Keratinocyte (primary cell): Measurements from ENCODE around the gene CDH13. TPM values are rescaled to one million over a fixed set of nuclear protein-coding genes. Genes with fewer than 3 reads are reported as not detected.

Experiments
- DNase-seq: peaks from one replicate; pipeline ENCODE4 v3.0.0-alpha.2; 2011; ENCODE audit warnings: low read depth, missing footprints, low spot score
- FAIRE-seq: peaks from 2 replicates; lab custom pipeline; 2011; peaks lifted over from hg19 to GRCh38; lab: Jason Lieb, UNC
- H2AFZ ChIP-seq: 2 replicates; pipeline ENCODE4 v1.6.0; 2012; ENCODE audit warnings: low read length, control low read depth, inconsistent platforms; ENCODE audit not compliant: control insufficient read depth
- H3K27ac ChIP-seq: 2 replicates; pipeline ENCODE4 v1.5.1; 2011; ENCODE audit warnings: low read length; ENCODE audit not compliant: control insufficient read depth, insufficient read depth
- H3K27me3 ChIP-seq: 3 replicates; pipeline ENCODE4 v1.6.0; 2011; ENCODE audit warnings: low read length; ENCODE audit not compliant: control insufficient read depth, insufficient read depth; ENCODE audit errors: extremely low read depth
- H3K36me3 ChIP-seq, 2 experiments: 2 replicates in 1 of 2; 3 replicates in 1 of 2; pipeline ENCODE4 v1.5.1; 2011; ENCODE audit warnings: low read length in 2 of 2, mild to moderate bottlenecking in 1 of 2; ENCODE audit not compliant: control insufficient read depth in 2 of 2, insufficient read depth in 2 of 2; ENCODE audit errors: extremely low read depth in 1 of 2
- H3K4me1 ChIP-seq: 3 replicates; pipeline ENCODE4 v1.5.1; 2011; ENCODE audit warnings: low read length; ENCODE audit not compliant: control insufficient read depth, insufficient read depth; ENCODE audit errors: extremely low read depth
- H3K4me2 ChIP-seq: 3 replicates; pipeline ENCODE4 v1.6.0; 2011; ENCODE audit warnings: low read depth, low read length; ENCODE audit not compliant: control insufficient read depth, insufficient read depth; ENCODE audit errors: extremely low read depth
- H3K4me3 ChIP-seq, 3 experiments: fragments of 200-600 bp in 1 of 3; sonication (generic) in 1 of 3; 2 replicates in 2 of 3; 3 replicates in 1 of 3; pipeline ENCODE4 v1.5.1; 2011 to 2016; ENCODE audit warnings: low read length in 3 of 3, mild to moderate bottlenecking in 3 of 3, control low read depth in 2 of 3, inconsistent platforms in 1 of 3, low read depth in 1 of 3, mixed read lengths in 1 of 3, mixed run types in 1 of 3, moderate library complexity in 1 of 3; ENCODE audit not compliant: control insufficient read depth in 2 of 3, insufficient read depth in 2 of 3; ENCODE audit errors: extremely low read depth in 1 of 3
- H3K79me2 ChIP-seq: 2 replicates; pipeline ENCODE4 v1.6.0; 2012; ENCODE audit warnings: low read length; ENCODE audit not compliant: control insufficient read depth, insufficient read depth
- H3K9ac ChIP-seq: 3 replicates; pipeline ENCODE4 v1.6.0; 2011; ENCODE audit warnings: low read length; ENCODE audit not compliant: control insufficient read depth, insufficient read depth; ENCODE audit errors: extremely low read depth
- H3K9me1 ChIP-seq: 3 replicates; pipeline ENCODE4 v1.6.0; 2011; ENCODE audit warnings: low read length; ENCODE audit not compliant: control insufficient read depth, insufficient read depth; ENCODE audit errors: extremely low read depth
- H3K9me3 ChIP-seq: 2 replicates; pipeline ENCODE4 v1.5.1; 2012; ENCODE audit warnings: low read depth, low read length; ENCODE audit not compliant: control insufficient read depth
- H4K20me1 ChIP-seq: 3 replicates; pipeline ENCODE4 v1.6.0; 2011; ENCODE audit warnings: low read length; ENCODE audit not compliant: control insufficient read depth, insufficient read depth; ENCODE audit errors: extremely low read depth
- EZH2 ChIP-seq: IDR thresholded peaks from one replicate; pipeline ENCODE4 v1.6.1; 2012; ENCODE audit warnings: inconsistent platforms, mild to moderate bottlenecking, low read length, moderate library complexity
- dilution Hi-C: fragments of 300-500 bp; cut with MboI; formaldehyde crosslinking; loops from one replicate; pipeline ENCODE4 v1.7.0; 2020; ENCODE audit warnings: low sequenced_read_pairs; ENCODE audit not compliant: extremely low pct_ligation_motif_present
- polyA plus RNA-seq, 5 experiments: library from polyadenylated mRNA; depleted of rRNA in 3 of 5; stranded (reverse) in 3 of 5; stranded (forward) in 1 of 5; unstranded in 1 of 5; fragments of >200 nt; gene quantifications; 1 replicate in 1 of 5; 2 replicates in 3 of 5; 3 replicates in 1 of 5; pipeline versions ENCODE4 v1.2.1 to v1.2.3, GENCODE V29; 2011 to 2012; ENCODE audit warnings: missing spikeins in 2 of 5, low read depth in 1 of 5, low replicate concordance in 1 of 5
- TF ChIP-seq, protein P1 (sequence below), 3 experiments: IDR thresholded peaks in 1 of 3; conservative IDR thresholded peaks in 1 of 3; optimal IDR thresholded peaks in 1 of 3; 2 replicates in 2 of 3; 3 replicates in 1 of 3; pipeline versions ENCODE3 to v1.5.1; 2011; ENCODE audit warnings: low read length in 3 of 3, mild to moderate bottlenecking in 3 of 3, moderate library complexity in 2 of 3, control low read depth in 1 of 3, inconsistent platforms in 1 of 3; ENCODE audit not compliant: insufficient read depth in 2 of 3; ENCODE audit errors: extremely low read depth in 1 of 3

Gene CDH13
- polyA plus RNA-seq, 1 donor (not counting 4 experiments of a cell fraction or from before 2014, with no cell fraction given) = 111 TPM

DNA sequence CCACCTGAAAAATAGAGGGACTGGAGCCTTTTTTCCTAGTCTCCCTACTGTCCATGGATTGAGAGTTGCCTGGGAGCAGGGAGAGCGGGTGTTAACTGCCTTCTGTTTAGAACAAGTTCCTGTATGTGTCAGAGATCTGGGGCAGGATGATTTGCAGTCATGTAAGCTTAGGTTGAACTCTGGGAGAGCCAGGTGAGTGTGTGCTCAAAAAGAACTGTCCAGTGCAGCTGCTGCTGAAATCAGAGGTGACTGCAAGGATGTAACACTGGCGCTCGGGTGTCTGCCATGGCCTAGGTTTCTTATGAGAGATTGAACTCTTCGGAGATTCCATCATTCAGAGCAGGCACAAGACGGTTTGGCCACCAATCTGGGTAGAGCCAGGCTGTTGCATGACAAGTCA lies 432.5 kb downstream of the CDH13 start:
- FAIRE-seq (no peak), DNase-seq (no peak)
- Histone ChIP-seq H3K4me1 (no peaks in the 10 kb centered on the region), H3K27ac (no peak overlapping the region), H3K9ac (no peak overlapping the region), H3K4me3 (no peak overlapping the region), H3K27me3 (no peaks in the 10 kb centered on the region), H2AFZ (no peak overlapping the region), H3K36me3 (peaks cover 0 to 1% of the 10 kb centered on the region in 2 experiments), H3K79me2 (no peaks in the 10 kb centered on the region), H3K9me3 (no peaks in the 10 kb centered on the region), H4K20me1 (no peaks in the 10 kb centered on the region), H3K4me2 (no peak overlapping the region), H3K9me1 (no peaks in the 10 kb centered on the region)
- TF ChIP-seq, protein P1, sequence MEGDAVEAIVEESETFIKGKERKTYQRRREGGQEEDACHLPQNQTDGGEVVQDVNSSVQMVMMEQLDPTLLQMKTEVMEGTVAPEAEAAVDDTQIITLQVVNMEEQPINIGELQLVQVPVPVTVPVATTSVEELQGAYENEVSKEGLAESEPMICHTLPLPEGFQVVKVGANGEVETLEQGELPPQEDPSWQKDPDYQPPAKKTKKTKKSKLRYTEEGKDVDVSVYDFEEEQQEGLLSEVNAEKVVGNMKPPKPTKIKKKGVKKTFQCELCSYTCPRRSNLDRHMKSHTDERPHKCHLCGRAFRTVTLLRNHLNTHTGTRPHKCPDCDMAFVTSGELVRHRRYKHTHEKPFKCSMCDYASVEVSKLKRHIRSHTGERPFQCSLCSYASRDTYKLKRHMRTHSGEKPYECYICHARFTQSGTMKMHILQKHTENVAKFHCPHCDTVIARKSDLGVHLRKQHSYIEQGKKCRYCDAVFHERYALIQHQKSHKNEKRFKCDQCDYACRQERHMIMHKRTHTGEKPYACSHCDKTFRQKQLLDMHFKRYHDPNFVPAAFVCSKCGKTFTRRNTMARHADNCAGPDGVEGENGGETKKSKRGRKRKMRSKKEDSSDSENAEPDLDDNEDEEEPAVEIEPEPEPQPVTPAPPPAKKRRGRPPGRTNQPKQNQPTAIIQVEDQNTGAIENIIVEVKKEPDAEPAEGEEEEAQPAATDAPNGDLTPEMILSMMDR (optimal IDR thresholded peaks at IDR 0.05 in 1 of 3, IDR thresholded peaks at IDR 0.05 in 1 of 3, conservative IDR thresholded peaks at IDR 0.05 in 1 of 3; ENCODE audit: extremely low read depth in 1 of 3, insufficient read depth in 2 of 3, low read length in 3 of 3) = no peak
- TF ChIP-seq EZH2 = no peak
- dilution Hi-C loops = no loop called here

DNA sequence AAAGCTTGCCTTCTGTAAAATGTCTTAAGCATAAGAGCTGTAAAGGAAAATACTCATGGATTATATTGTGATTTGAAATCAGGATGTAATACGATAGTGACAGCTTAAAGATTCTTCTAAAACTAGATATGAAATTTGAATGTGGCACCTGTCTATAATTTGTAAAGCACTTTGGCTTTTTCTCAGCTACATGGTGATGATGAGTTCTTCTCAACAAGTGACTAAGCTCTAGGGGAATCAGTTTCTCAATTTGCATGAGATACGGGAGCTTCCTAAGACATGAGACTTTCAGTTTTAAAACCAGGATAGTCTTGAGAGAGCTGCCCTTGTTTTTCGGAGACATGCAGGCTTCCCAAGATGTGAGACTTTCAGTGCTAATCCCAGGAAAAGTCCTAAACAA lies 439.2 kb downstream of the CDH13 start:
- Histone ChIP-seq H3K4me1 (no peaks in the 10 kb centered on the region), H3K4me2 (no peak overlapping the region), H3K36me3 (peaks cover 0 to 1% of the 10 kb centered on the region in 2 experiments), H3K27ac (no peak overlapping the region), H4K20me1 (no peaks in the 10 kb centered on the region), H3K79me2 (no peaks in the 10 kb centered on the region), H3K4me3 (no peak overlapping the region), H3K9me3 (no peaks in the 10 kb centered on the region), H3K9me1 (no peaks in the 10 kb centered on the region), H3K27me3 (no peaks in the 10 kb centered on the region), H3K9ac (no peak overlapping the region), H2AFZ (no peak overlapping the region)
- TF ChIP-seq, protein P1 (optimal IDR thresholded peaks at IDR 0.05 in 1 of 3, IDR thresholded peaks at IDR 0.05 in 1 of 3, conservative IDR thresholded peaks at IDR 0.05 in 1 of 3; ENCODE audit: extremely low read depth in 1 of 3, insufficient read depth in 2 of 3, low read length in 3 of 3) = no peak
- TF ChIP-seq EZH2 = no peak
- dilution Hi-C loops = no loop called here
- DNase-seq = no peak
- FAIRE-seq = no peak
